DMS79 (cell line): ENCODE results near the gene RIMS1.

Source experiments
- DNase-seq: peaks from one replicate; lab custom pipeline; 2025; lab: John Stamatoyannopoulos, UW

RIMS1 gene

GRCh38 chr6:71886184-71887005 is at the start of gene RIMS1:
Gene RIMS1 (plus strand): TSS chr6:71886550. CDS start chr6:71887024, 474 bp downstream.
- no peak for DNase-seq

GRCh38 chr6:71851214-71851613 is 35.1 kb upstream of the RIMS1 start:
- no peak for DNase-seq

- no peak for DNase-seq
Observed at GRCh38 chr6:71852948-71853347, 33.4 kb upstream of the RIMS1 start.

GRCh38 chr6:71855406-71855805 is 30.9 kb upstream of the RIMS1 start:
- DNase-seq, result no peak

GRCh38 chr6:71879016-71879415 is 7.3 kb upstream of the RIMS1 start:
- no peak for DNase-seq

GRCh38 chr6:71887006-71887743 is 825 bp downstream of the RIMS1 start:
- DNase-seq, result no peak

GRCh38 chr6:71887744-71888230 is 1.4 kb downstream of the RIMS1 start:
- no peak for DNase-seq

- no peak for DNase-seq
Observed at GRCh38 chr6:71888756-71889340, 2.5 kb downstream of the RIMS1 start.

GRCh38 chr6:71889366-71889765 is 3.0 kb downstream of the RIMS1 start:
- no peak for DNase-seq

GRCh38 chr6:71892641-71893040 is 6.3 kb downstream of the RIMS1 start:
- DNase-seq, result no peak

GRCh38 chr6:71900642-71901041 is 14.3 kb downstream of the RIMS1 start:
- DNase-seq, result no peak

- no peak for DNase-seq
Observed at GRCh38 chr6:71902261-71902660, 15.9 kb downstream of the RIMS1 start.

- DNase-seq, result no peak
Observed at GRCh38 chr6:71906813-71907212, 20.5 kb downstream of the RIMS1 start.

GRCh38 chr6:71908162-71908765 is 21.9 kb downstream of the RIMS1 start:
- DNase-seq, result no peak

GRCh38 chr6:71913444-71914234 is 27.3 kb downstream of the RIMS1 start:
- DNase-seq, result no peak

- no peak for DNase-seq
Observed at GRCh38 chr6:71929047-71929446, 42.7 kb downstream of the RIMS1 start.

GRCh38 chr6:71933881-71934280 is 47.5 kb downstream of the RIMS1 start:
- DNase-seq, result no peak

- DNase-seq, result no peak
Observed at GRCh38 chr6:71965404-71965803, 79.1 kb downstream of the RIMS1 start.

GRCh38 chr6:71967436-71967835 is 81.1 kb downstream of the RIMS1 start:
- DNase-seq, result no peak

- DNase-seq, result no peak
Observed at GRCh38 chr6:71977884-71978283, 91.5 kb downstream of the RIMS1 start.

- DNase-seq, result no peak
Observed at GRCh38 chr6:71979911-71980310, 93.6 kb downstream of the RIMS1 start.

- no peak for DNase-seq
Observed at GRCh38 chr6:71982389-71982788, 96.0 kb downstream of the RIMS1 start.
